ENCODE data around the gene DOCK2. TPM values are rescaled to one million over a fixed set of nuclear protein-coding genes. Genes with fewer than 3 reads are reported as not detected.

DOCK2 gene
- total RNA-seq, 2 experiments from 2014 or later: 266 to 275 TPM

DNA sequence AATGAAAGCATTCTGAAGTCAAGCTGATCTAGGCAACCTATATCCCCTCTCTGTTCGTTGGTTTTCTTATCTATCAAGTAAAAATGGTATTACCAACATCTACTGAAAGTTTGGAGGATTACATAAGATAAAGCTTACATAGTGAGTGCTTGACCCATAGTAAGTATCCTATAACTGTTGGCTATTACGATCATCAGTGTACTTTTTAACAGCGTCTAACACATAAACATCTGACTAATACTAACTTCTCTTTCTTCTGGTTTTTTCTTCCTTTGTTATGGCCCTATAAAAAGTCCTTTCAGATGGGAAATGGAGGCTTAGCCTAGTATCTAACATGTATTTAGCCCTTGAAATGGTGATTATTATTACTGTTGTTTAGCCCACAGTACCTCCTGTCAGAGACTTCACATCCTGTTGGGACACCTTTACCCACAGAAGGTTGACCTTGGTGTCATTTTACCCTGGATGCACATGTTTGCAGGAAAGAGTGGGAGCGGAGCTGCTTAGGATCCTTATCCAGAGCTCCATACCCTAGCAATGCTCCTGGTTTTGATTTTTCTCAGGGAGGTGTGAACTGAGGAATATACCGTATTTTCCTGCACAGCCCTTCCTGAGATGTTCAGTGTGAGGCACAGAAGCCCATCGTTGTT, 337.2 kb downstream of the DOCK2 start:
- ATAC-seq (ENCODE audit: low read depth): no peak
- peaks cover 7% of the 10 kb centered on the region for H3K36me3 Mint-ChIP-seq
- H3K4me3 Mint-ChIP-seq: no peak overlapping the region
- no peaks in the 10 kb centered on the region for H3K4me1 Mint-ChIP-seq
- H3K9me3 Mint-ChIP-seq: no peaks in the 10 kb centered on the region
- POLR2A ChIA-PET: no interaction called here
- DNase-seq: no peak
- no peak overlapping the region for H3K27ac Mint-ChIP-seq
- no peaks in the 10 kb centered on the region for H3K27me3 Mint-ChIP-seq

DNA sequence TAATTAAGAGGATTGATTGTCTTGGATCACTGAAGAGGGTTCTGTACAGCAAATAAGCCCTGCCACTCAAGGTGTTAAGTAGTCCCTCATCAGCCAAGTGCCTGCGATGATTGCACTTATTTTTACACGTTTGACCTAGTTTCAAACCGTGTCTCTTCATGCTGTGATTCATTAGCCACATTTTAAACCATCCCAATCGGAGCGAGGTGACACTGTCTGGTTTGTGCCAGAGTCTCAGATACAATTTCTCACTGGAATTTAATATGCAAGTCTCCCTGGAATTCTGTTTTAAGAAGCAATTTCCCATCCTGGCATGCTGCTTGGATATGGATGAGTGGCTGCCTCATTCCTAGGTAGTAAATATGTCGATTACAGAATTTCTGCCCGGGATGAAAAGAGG, 341.6 kb downstream of the DOCK2 start:
- POLR2A ChIA-PET: no interaction called here
- H3K27me3 Mint-ChIP-seq: no peaks in the 10 kb centered on the region

DNA sequence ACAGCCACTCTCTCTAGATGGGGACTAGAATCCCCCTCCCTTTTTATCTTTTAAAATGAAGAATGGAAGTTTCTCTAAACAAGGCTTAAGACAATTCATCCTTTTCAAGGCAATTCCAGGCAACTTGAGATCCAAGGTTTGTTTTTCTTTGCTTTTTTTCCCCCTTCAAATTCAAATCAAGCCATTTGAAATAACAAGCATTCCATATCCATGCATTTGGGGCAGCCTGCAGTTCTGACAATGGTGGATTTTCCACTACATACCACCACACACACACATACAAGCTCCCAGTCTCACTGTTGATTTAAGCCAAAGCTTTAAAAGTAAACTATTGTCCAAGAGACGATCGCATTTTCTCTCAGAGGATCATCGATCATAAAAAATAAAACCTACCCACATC, 342.8 kb downstream of the DOCK2 start:
- POLR2A ChIA-PET: no interaction called here
- Mint-ChIP-seq H3K9me3 (no peaks in the 10 kb centered on the region), H3K27me3 (no peaks in the 10 kb centered on the region), H3K4me1 (peaks cover 5% of the 10 kb centered on the region), H3K27ac (no peak overlapping the region), H3K4me3 (no peak overlapping the region), H3K36me3 (peaks cover 24% of the 10 kb centered on the region)
- ATAC-seq (ENCODE audit: low read depth) (no peak), DNase-seq (no peak)

More for the DNA sequence above, 341.6 kb downstream of the DOCK2 start:
- no peak for ATAC-seq (ENCODE audit: low read depth)
- Mint-ChIP-seq H3K4me1 (peaks cover 5% of the 10 kb centered on the region), H3K9me3 (no peaks in the 10 kb centered on the region), H3K27ac (no peak overlapping the region), H3K36me3 (peaks cover 18% of the 10 kb centered on the region), H3K4me3 (no peak overlapping the region)
- no peak for DNase-seq

DNA sequence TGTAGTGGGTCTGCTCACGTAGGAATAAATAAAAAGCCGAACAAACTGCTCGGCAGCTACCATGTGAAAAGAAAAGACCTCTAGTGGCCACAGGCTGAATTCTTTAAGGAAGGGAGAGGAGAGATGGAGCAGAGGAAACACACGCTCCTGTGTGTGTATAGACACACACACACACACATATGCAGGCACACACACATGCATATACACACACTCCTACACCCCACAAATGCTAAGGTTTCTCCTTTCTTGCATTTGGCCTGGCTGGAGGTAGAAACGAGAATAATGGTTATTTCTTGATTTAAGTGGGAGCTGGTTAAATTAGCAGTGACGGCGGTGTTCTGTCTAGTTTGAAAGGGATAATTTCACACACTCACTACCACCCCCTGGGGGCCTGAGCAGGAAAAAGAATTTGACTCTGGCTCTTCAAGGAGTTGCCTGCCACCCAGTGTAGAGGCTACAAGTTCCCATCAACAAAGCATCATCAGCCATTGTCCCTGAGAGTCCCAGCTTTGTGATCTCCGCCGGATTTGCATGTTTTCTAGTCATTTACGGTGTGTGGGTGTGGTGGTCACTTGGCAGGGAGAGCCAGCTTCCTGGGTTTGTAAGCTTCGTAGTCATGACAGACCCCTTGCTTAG, 343.5 kb downstream of the DOCK2 start, which contains the start of gene INSYN2B:
INSYN2B (minus strand) TSS at position 78 of the 636 bp plus-strand sequence. CDS start 96,597 bp downstream, outside the sequence.
- peaks cover 5% of the 10 kb centered on the region for H3K4me1 Mint-ChIP-seq

DNA sequence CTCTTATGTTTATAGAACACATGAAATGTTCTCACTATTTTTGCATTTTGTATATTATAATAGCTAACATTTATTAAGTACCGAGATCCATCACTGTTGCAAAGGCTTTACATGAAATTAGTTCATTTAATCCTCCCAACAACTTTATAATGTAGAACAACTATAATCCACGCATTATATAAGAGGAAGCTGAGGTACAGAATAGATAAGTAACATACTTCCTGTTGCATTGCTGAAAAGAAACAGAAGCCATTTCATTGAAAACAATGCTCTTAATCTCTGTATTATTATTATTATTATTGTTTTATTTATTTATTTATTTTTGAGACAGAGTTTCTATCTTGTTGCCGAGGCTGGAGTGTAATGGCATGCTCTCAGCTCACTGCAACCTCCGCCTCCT, 351.1 kb downstream of the DOCK2 start:
- no peak overlapping the region for H3K27ac Mint-ChIP-seq
- POLR2A ChIA-PET: no interaction called here
- peaks cover 3% of the 10 kb centered on the region for H3K4me1 Mint-ChIP-seq
- no peaks in the 10 kb centered on the region for H3K27me3 Mint-ChIP-seq
- H3K4me3 Mint-ChIP-seq: no peak overlapping the region
- peaks cover 46% of the 10 kb centered on the region for H3K36me3 Mint-ChIP-seq
- ATAC-seq (ENCODE audit: low read depth): no peak
- DNase-seq: no peak
- no peaks in the 10 kb centered on the region for H3K9me3 Mint-ChIP-seq

More for the DNA sequence above, 343.5 kb downstream of the DOCK2 start, which contains the start of gene INSYN2B:
- POLR2A ChIA-PET: no interaction called here
- H3K27me3 Mint-ChIP-seq: no peaks in the 10 kb centered on the region
- peaks cover 26% of the 10 kb centered on the region for H3K36me3 Mint-ChIP-seq
- H3K9me3 Mint-ChIP-seq: no peaks in the 10 kb centered on the region
- no peak within 1 kb of the TSS for H3K27ac Mint-ChIP-seq
- DNase-seq (no peak), ATAC-seq (ENCODE audit: low read depth) (no peak)
- H3K4me3 Mint-ChIP-seq: no peak within 1 kb of the TSS

DNA sequence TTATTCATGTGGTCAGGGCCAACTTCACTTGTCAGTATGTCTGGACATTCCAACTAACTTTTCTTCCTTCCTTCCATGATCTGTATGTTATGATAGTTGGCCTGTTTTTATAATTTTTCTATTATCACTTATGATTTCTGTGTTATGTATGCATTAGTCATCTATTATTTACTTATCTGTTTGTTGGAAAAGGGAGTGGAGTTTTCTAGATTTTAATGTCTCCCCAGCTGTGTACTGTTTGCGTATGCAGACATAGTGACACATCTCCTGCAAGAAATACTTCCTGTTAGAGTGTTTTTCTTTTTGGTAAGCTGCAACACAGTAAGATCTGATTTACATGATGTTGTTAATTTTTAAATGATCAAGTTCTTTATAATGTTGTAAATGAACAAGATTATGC, 351.9 kb downstream of the DOCK2 start:
- ATAC-seq (ENCODE audit: low read depth) (no peak), DNase-seq (no peak)
- Mint-ChIP-seq H3K9me3 (no peaks in the 10 kb centered on the region), H3K4me1 (peaks cover 3% of the 10 kb centered on the region), H3K27me3 (no peaks in the 10 kb centered on the region), H3K4me3 (no peak overlapping the region), H3K36me3 (peaks cover 40% of the 10 kb centered on the region), H3K27ac (no peak overlapping the region)
- POLR2A ChIA-PET: no interaction called here

DNA sequence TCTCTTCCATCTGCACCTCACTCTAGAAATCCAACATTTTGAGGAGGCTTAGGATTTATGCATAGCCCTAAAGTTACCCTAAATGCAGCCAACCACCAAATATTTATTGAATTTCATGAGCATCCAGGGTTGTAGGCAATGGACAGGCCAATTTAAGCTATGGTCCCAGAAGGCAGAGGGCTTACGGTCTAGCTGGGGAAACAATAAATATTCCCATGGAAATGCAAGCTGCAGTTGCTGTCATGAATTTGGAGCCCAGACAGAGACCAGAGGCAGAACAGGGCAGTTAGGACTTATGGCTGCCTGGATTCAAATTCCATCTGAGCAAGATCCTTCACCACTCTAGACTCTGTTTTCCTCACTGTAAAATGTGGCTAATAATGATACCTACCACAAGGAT, 352.3 kb downstream of the DOCK2 start:
- POLR2A ChIA-PET: no interaction called here
- H3K27me3 Mint-ChIP-seq: no peaks in the 10 kb centered on the region
- no peak for DNase-seq
- H3K9me3 Mint-ChIP-seq: no peaks in the 10 kb centered on the region
- no peak overlapping the region for H3K27ac Mint-ChIP-seq
- peaks cover 41% of the 10 kb centered on the region for H3K36me3 Mint-ChIP-seq
- H3K4me3 Mint-ChIP-seq: no peak overlapping the region
- H3K4me1 Mint-ChIP-seq: peaks cover 3% of the 10 kb centered on the region
- no peak for ATAC-seq (ENCODE audit: low read depth)

DNA sequence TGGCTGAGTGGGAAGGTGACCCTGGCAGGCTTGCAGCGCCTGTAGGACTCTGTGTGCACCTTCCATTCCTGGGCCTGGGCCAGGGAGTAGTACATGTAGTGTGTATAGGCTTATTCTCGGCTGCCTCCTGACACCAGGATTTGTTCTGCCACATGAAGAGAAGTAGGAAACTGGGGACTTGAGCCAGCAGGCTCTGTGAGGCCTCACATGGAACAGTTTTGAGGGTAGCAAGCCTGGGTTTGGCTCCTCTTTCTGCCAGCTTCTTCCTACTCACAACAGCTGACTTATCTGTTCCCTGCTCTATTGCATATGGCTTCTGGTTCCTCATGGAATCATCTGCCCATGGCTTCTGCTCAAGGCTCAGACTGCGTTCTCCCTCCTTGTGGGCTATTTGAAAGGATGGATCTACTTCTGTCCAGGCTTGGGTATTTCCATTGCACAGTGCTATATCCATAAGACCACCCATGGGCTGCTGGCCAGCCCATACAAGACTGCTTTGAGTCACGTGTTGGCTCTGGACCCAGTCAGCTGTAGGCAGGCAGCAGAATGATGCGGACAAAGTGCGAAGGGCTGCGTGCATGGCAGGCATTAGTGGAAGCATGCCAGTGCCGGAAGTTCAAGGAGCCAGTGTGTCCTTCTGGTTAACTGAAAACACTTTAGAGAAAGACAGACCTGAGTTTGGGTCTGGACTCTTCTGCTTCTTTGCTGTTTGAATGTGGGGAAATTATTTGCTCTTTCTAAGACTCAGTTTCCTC, 354.2 kb downstream of the DOCK2 start:
- Mint-ChIP-seq H3K36me3 (peaks cover 38% of the 10 kb centered on the region), H3K4me3 (no peak overlapping the region), H3K9me3 (no peaks in the 10 kb centered on the region), H3K27ac (no peak overlapping the region), H3K27me3 (no peaks in the 10 kb centered on the region), H3K4me1 (peaks cover 3% of the 10 kb centered on the region)
- POLR2A ChIA-PET: no interaction called here
- DNase-seq (no peak), ATAC-seq (ENCODE audit: low read depth) (no peak)

DNA sequence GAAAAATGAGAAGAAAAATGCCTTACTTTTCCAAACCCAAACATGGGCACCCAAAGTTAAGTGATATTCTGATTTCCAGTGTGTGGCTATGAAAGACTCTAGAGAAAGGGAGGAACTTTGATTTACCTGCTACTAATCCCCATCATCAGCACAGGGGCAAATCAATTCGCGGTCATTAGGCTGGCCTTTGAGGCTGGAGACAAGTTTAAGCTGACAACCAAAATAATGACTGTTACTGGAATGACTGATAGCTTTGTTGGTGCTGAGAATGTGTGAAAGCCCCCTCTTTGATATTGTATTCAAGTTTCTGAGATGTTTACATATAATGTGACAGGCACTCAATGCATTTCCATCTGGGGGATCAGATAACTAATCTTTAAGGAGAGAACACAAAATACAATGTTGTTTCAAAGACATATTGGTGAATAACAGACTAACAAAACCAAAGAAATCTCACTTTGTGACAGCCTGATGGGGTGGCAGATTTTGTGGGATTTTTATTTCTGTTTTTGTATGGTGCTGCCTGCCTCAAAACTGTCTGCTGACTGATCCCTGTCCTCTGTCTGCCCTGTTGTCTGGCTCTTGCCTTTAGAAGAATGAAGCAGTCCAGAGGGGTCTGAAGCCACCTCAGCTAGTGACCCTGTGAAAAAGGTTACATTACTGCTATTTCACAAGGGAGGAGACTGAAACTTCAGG, 355.9 kb downstream of the DOCK2 start:
- peaks cover 32% of the 10 kb centered on the region for H3K36me3 Mint-ChIP-seq
- POLR2A ChIA-PET: no interaction called here
- H3K27ac Mint-ChIP-seq: no peak overlapping the region
- no peaks in the 10 kb centered on the region for H3K27me3 Mint-ChIP-seq
- ATAC-seq (ENCODE audit: low read depth) (no peak), DNase-seq (no peak)
- no peak overlapping the region for H3K4me3 Mint-ChIP-seq
- H3K4me1 Mint-ChIP-seq: peaks cover 2% of the 10 kb centered on the region
- H3K9me3 Mint-ChIP-seq: no peaks in the 10 kb centered on the region

DNA sequence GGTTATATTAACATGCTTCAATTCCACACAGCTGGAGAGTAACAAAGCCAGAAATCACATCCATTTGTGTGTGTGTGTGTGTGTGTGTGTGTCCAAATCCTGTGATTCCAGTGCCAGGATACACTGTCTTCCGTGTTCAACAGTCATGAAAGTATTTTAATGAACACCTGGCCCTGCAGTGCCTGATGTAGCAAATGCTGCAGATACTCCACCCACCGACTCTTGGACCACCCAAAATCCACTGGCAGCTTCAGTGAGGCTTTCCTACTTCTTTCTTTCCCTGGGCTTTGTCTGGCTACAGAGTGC, 356.4 kb downstream of the DOCK2 start:
- Mint-ChIP-seq H3K27ac (no peak overlapping the region), H3K36me3 (peaks cover 36% of the 10 kb centered on the region), H3K27me3 (no peaks in the 10 kb centered on the region), H3K4me1 (peaks cover 2% of the 10 kb centered on the region), H3K4me3 (no peak overlapping the region), H3K9me3 (no peaks in the 10 kb centered on the region)
- POLR2A ChIA-PET: no interaction called here
- ATAC-seq (ENCODE audit: low read depth): no peak
- DNase-seq: no peak

DNA sequence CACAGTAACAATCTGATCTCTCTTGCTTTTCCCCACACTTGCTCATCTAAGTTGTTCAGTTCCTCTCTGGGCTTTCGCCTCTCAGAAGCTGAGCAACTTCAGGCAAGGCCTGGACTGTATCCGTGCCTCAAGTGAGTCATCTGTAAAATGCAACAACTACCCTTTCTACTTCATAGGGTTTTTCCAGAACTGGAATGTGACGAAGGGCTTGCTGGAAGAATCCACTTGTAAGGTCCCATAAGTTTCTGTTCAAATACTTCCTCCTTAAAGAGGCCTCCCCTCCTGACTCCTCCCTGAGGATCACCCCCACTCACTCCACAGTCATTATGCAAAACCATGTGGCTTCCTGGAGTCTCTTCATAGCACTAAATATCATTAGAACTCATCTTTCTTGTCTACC, 360.7 kb downstream of the DOCK2 start:
- H3K27ac Mint-ChIP-seq: no peak overlapping the region
- no peaks in the 10 kb centered on the region for H3K27me3 Mint-ChIP-seq
- POLR2A ChIA-PET: no interaction called here
- H3K36me3 Mint-ChIP-seq: peaks cover 46% of the 10 kb centered on the region
- no peak overlapping the region for H3K4me3 Mint-ChIP-seq
- H3K4me1 Mint-ChIP-seq: no peaks in the 10 kb centered on the region
- ATAC-seq (ENCODE audit: low read depth) (no peak), DNase-seq (no peak)
- no peaks in the 10 kb centered on the region for H3K9me3 Mint-ChIP-seq

DNA sequence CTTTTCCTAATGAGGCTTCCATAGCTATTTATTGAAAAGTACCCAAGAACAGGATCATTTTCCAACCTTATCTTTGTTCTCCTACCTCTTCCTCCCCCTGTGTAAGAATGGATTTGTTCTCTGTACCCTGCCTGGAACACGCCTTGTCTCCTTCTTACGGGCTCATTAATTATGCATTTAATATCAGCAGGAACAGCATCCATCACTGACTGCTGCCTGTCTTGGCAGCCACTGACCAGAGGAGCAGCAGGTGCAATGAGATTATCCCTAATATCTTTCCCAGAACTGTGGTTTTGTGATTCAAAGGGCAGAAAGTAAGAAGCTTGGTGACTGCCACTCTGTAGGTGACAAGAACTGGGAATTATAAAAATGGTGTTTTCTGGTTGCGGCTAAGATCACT, 362.5 kb downstream of the DOCK2 start:
- peaks cover 51% of the 10 kb centered on the region for H3K36me3 Mint-ChIP-seq
- H3K27ac Mint-ChIP-seq: no peak overlapping the region
- POLR2A ChIA-PET: no interaction called here
- no peak overlapping the region for H3K4me3 Mint-ChIP-seq
- no peak for ATAC-seq (ENCODE audit: low read depth)
- no peaks in the 10 kb centered on the region for H3K9me3 Mint-ChIP-seq
- no peaks in the 10 kb centered on the region for H3K27me3 Mint-ChIP-seq
- no peaks in the 10 kb centered on the region for H3K4me1 Mint-ChIP-seq
- no peak for DNase-seq

DNA sequence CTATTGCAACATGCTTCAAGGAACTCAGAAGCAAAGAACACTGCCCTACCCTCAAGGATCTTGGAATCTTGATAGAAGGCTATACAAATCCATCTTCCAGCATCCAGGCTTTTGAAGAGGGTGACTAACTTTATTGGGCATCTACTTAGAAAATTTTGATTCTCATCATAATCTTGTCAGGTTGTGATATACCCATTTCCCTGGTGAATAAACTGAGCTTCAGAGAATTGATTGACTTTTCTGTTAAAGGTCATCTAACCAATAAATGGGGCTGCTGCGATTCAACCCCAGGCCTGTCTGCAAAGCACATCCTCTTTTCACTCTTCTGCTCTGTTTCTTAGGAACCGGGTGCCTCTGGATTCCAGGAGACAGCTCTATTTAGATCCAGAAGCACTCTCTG, 363.1 kb downstream of the DOCK2 start:
- no peaks in the 10 kb centered on the region for H3K9me3 Mint-ChIP-seq
- H3K36me3 Mint-ChIP-seq: peaks cover 49% of the 10 kb centered on the region
- H3K27me3 Mint-ChIP-seq: no peaks in the 10 kb centered on the region
- H3K4me1 Mint-ChIP-seq: no peaks in the 10 kb centered on the region
- H3K4me3 Mint-ChIP-seq: no peak overlapping the region
- ATAC-seq (ENCODE audit: low read depth): no peak
- H3K27ac Mint-ChIP-seq: no peak overlapping the region
- POLR2A ChIA-PET: no interaction called here
- DNase-seq: no peak

DNA sequence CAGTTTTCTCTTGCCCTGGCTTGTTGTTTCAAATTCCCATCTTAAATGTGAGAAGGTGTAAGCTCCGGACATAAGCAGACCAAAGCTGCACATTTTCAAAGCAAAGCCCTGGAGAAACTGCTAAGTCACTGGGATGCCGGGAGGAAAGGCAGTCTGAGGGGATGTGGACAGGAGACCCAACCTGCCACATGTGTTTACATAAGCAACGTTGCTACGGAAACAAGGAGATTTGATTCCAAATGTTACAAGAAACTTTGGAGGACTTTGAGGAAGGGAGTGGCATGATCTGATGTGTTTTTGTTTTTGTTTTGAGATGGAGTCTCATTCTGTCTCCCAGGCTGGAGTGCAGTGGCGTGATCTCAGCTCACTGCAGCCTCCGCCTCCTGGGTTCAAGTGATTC, 368.9 kb downstream of the DOCK2 start:
- Mint-ChIP-seq H3K36me3 (peaks cover 29% of the 10 kb centered on the region), H3K9me3 (no peaks in the 10 kb centered on the region), H3K4me1 (no peaks in the 10 kb centered on the region), H3K27ac (no peak overlapping the region), H3K27me3 (no peaks in the 10 kb centered on the region), H3K4me3 (no peak overlapping the region)
- no peak for ATAC-seq (ENCODE audit: low read depth)
- POLR2A ChIA-PET: no interaction called here
- no peak for DNase-seq

Data from activated naive CD8-positive, alpha-beta T cell treated with anti-CD3 and anti-CD28 coated beads, Interleukin-2, amount 10 ng/mL, durations not matched to agents 7 days and 5 days (primary cell).